GM21381 (cell line): ENCODE data around the gene MAU2.

ENCODE experiments used
- ATAC-seq: cut with Tn5 transposase; IDR thresholded peaks from one replicate; pipeline ENCODE4 v1.9.1; 2021; ENCODE audit warnings: mild to moderate bottlenecking, moderate library complexity; ENCODE audit not compliant: unreplicated experiment

The MAU2 gene

DNA sequence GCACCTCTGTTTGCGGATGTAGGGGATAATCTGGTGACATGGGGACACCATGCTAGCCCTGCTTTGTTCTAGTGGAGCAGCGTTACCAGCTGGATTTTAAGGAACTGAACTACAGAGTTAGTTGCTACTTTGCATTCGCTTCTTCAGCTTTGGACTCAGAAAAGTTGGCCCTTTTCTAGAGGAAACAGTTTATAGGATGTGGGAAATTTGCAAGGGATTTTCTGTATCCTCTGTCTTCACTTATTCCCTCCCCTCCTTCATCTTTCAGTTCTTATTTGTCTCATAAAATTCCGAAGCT, 87.0 kb downstream of the MAU2 start:
- no peak for ATAC-seq
